ENCODE results near the gene STX19.
"Not testable (repeated sequence)": the region's sequence is repeated elsewhere in the genome, so short reads cannot be mapped to it uniquely, and the experiment has no call there.

Gene STX19

DNA sequence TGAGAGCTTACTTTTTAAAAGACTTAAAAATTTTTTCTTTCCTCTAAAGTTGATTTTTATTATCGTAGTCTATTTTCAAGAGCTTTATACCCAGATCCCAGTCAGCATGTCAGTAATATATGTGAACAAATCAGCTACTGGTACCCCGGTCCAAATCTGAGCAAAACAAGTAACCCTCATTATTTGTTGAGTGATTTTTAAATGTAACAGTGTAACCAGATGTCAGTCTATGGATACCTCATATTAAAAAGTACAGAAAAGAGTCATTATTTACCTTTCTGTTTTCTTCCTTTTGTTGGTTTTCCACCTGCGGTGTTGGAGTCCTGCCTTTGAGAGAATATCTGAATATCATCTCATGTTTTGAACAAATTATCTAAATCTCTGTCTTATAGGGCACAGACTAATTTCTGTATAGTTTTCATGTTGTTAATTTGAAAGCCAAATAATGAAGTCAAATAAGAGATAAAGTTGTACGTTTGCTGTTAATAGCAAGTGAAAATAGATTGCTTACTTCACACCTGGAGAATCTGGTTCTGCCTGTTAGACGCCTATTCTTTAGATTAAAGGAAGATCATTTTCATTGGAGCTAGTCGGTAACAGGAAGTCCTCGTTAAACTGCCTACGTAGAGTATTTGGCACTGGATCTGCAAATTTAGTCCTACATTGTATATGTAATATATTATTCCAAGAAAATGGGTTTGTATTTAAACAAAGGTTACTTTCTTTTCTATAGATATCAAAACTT is at the start of gene STX19:
Gene STX19 (minus strand): TSS at position 505 of the 745 bp plus-strand sequence. CDS start 13,328 bp downstream, outside the sequence.
- no peak for DNase-seq

DNA sequence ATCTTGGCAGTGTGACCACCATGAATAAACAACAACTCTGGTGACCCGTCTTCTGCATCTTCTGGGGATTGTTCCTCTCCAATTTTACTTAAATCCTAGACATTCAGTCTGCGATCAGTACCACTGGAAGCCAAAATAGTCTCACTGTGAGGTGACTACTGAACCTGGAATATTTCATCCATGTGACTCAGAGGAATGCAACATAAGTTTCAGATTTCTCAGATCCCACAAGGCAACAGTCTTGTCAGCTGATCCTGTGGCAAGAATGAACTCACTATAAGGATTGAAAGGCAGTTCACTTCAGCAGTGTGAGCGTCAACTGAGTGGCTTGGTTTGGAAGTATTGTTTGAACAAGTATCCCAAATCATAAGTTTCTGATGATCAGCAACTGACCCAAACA is 47.7 kb upstream of the STX19 start:
- no peak for DNase-seq

- DNase-seq: no peak
Measured at GRCh38 chr3:94071713-94072284, 43.4 kb upstream of the STX19 start.

- DNase-seq: no peak
Measured at GRCh38 chr3:94070341-94070911, 42.0 kb upstream of the STX19 start.

GRCh38 chr3:94069194-94069813 is 40.9 kb upstream of the STX19 start:
- DNase-seq: no peak

DNA sequence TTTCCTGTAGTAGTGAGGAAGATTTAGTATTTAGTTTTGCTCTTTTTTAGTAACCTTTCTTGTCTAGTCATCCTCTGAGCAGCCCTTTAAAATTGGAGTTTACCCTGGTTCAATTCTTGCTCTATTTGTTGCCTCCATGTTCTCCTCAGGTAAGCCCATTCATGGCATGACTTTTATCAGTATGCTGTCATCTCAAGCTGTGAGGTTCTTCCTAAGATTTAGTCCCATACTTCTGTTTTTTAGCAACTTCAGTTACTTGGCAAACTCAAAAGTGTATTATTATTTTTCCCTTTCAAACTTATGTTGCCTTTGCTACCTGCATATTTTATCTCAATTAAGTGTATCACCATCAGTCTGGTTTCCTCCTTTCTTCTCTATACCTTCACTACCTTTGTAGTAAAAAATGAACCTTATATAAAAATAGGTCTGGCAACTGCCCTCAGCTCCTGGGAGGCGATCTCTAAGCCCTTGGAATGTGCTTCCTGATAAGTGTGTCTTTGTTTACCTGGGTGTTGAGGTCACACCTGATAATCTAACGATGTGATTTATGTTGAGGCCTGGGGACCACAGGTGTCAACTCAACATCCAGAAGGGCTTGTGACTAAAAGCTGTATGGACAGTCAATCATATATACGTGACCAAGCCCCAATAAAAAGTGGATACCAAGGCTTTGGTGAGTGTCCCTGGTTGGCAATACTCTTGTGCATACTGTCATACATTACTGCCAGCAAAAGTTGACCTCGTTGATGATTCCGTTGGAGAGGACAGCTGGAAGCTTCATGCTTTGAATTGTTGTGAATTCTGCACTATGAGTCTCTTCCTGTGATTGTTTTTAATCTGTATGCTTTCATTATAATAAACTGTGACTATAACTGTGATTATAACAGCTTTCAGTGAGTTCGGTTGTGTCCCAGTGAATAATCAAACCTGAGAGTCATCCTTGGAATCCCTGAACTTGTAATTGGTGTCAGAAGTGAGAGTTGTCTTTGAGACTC is 38.4 kb upstream of the STX19 start:
- no peak for DNase-seq

DNA sequence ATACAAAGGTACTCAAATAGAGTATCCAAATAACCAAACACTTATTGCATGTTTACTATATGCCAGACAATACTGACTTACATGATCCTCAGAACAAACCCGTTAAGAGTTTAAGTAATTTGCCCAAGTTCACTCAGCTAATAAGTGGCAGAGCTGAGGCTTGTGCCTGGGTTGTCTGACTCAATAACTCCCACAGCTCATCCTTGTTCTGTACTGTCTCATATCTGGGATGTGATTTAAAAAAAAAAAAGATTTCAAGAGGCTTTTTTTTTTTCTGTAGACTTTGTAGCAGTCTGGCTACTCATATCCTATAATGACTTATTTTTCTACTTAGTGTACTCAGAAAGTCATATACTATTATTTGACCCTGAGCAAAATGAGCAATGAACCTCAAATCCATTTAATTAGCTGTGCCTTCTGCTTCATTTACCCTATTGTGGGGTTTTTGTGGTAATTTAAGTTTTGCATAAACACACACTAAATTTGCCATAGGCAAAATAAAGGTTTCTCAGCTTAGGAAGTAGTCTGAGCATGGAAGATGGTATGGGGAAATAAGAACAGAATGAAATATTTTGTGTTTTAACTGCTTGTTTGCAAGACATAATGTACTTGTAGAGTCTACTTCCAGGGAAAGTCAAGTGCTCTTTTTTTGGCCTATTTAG is 37.6 kb upstream of the STX19 start:
- no peak for DNase-seq

DNA sequence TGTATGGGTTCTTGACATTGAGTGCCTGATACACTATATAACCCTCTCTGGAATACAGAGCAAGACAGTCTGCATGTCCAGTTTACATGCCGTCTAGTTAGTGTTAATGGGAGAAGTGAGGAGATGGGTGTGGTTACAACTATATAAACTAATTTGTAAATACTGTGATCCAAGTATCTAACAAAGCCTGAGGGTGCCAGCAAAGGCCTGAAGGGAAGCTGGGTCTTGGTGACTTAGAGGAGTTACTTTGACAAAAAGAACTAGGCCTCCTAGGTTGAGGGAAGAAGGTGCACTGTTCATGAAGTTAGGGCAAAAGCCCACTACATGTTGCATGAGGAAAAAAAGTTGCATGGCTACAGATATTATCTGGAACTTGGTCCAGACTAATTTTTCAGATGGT is 36.7 kb upstream of the STX19 start:
- DNase-seq: no peak

DNA sequence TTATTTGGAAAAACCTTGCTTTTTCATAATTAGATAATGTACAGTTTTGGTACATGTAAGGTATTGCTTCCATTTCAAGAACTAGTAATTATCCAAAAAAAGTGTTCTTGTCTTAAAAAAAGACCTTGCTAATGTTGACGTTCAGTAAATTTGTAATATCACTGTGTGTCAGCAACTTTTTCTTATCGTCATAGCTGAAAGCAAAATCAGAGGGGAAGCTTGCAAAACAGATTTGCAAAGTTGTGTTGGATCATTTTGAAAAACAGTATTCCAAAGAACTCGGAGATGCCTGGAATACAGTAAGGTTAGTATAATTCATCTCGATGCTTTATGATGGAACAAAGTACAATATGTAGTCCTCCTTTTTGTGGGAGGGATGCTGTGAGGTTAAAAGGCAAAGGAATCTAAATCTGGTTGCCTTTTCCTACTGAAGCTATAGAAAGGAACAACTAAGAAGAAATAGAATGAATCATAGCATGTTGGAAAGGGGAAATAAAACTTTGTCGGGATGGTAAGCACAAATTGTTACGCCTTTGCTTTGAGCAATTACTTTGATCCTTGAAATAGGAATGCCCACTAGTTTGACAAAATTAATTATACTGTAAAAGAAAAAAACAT is 36.0 kb upstream of the STX19 start:
- peak; percentile 24 for DNase-seq

- no peak for DNase-seq
Measured at GRCh38 chr3:94063496-94064119, 35.2 kb upstream of the STX19 start.

DNA sequence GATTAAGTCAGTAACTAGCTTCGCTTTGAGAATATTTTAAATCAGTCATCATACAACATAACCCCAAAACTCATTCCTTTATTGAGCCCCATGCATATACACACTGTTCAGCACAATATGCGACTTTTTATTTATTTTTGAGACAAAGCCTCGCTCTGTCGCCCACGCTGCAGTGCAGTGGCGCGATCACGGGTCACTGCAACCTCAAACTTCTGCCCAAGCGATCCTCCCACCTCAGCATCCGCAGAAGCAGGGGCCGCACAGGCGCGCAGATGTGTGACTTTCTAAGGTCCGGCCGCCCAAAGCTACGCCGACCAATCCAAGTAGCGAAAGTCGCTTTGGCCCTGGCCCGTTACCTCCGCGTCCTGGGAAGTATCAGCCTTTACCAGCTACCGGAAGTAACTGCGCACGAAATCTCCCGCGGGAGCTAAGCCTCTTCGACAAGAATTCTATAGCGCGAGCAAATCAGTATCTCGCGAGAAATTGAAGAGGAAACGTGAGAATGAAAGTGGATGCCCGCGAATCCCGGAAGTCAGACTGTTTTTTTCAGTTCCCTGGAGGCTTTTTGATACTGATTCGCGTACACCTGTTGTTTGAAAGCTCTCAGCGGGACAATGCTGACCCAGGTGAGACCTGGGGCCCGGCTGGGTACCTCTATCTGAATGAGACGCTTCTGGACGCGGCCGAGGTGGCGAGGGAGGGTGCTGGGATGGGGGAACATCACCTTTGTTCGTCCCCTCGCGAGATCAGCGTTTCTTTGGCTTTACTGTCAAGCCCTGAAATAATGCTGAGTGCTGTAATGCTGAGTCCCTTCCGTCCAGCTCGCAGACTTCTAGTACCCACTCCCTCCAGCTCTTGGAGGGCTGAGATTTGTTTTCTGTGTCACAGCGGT is 34.4 kb upstream of the STX19 start, which contains the start of the genes DHFR2 and NSUN3:
Gene DHFR2 (minus strand): TSS at position 404 of the 892 bp plus-strand sequence. CDS start 1,405 bp downstream, outside the sequence.
Gene NSUN3 (plus strand): TSS at position 549 of the 892 bp plus-strand sequence. CDS start 66 bp downstream, at position 615.
- DNase-seq: peak; percentile 94

GRCh38 chr3:94061297-94061696 is 32.9 kb upstream of the STX19 start:
- no peak for DNase-seq

- no peak for DNase-seq
Measured at GRCh38 chr3:94050546-94050945, 22.1 kb upstream of the STX19 start.

DNA sequence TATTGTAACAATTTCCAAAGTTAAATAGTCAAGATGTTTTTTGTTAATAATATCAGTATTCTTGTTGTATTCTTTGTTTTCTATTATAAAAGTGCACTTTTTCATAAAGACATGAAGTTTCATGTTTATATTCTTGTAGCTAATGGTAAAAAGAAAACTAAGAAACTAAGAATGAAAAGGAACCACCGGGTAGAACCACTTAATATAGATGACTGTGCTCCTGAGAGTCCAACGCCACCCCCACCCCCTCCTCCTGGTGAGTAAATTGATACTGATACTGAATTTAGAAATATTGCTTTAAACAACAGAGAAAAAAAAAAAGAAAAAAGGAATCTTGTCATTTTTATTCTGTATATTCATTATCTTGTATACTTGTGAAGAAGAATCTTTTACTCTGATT is 20.9 kb upstream of the STX19 start:
- no peak for DNase-seq

- no peak for DNase-seq
Measured at GRCh38 chr3:94046533-94046932, 18.1 kb upstream of the STX19 start.

GRCh38 chr3:94044100-94044936 is 15.9 kb upstream of the STX19 start:
- not testable (repeated sequence) for DNase-seq

GRCh38 chr3:94043285-94043684 is 14.9 kb upstream of the STX19 start:
- no peak for DNase-seq

DNA sequence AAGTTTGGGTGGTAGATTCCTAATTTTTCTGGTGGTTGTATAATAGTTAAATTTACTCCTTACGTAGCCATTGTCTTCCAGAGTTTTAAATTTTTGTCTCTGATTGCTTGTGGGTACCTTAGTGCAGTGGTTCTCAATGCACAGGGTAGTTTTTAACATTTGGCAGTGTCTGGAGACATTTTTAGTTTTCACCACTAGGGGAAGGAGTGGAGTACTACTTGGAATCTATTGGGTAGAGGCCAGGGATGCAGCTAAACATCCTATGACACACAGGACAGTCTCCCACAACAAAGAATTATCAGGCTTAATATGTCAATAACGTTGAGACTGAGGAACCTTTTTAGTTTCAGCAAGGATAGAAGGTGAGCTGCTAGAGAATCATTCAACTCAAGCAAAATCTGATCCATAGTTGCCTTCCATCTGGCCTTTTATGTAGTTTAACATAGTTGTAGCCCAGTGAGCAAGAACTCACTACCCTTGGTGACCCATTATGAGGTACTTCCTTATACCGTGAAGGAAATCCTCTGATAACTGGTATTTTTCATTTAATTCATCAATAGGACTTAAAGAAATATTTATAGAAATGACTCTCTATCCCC is 8.6 kb upstream of the STX19 start:
- DNase-seq: no peak

Measured in GF-D8 (cell line).